GM19328 (cell line): ENCODE results near the gene SMOC2.

Experiments
- ATAC-seq: cut with Tn5 transposase; IDR thresholded peaks from one replicate; pipeline ENCODE4 v1.9.1; 2021; ENCODE audit warnings: mild to moderate bottlenecking, moderate library complexity; ENCODE audit not compliant: unreplicated experiment

The SMOC2 gene

DNA sequence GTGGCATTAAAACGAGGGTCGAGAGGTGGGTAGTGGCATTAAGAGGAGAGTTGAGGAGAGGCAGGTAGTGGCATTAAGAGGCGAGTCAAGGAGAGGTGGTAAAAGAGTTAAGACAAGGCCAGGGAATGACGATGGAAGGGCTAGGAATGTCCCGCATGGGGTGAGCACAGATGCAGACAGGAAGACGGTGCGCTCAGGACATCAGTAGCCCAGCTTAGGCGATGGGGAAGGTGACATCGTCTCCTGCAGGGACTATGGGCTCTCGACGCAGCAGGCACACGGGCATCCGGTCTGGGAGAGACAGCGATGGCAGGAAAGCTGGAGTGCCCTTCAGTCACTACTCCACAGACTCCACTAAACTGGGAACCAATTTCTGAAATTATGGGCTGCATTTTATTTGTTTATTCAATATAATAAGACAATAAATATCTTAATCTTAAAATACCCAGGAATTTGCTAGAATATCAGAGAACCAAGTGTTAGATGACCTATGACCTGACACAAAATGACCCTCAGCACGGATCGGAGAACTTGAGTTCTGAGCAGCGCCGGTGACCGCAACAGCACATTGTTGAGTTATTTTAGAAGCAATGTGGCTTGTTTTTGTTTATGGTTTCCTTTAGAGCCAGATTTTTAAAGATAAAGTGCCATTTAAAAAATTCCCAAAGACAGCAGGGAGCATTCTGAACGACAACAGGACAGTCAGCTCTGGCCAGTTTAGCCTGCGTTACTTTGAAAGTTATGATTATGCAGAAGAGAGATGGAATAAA lies 177.7 kb downstream of the SMOC2 start:
- ATAC-seq = no peak

DNA sequence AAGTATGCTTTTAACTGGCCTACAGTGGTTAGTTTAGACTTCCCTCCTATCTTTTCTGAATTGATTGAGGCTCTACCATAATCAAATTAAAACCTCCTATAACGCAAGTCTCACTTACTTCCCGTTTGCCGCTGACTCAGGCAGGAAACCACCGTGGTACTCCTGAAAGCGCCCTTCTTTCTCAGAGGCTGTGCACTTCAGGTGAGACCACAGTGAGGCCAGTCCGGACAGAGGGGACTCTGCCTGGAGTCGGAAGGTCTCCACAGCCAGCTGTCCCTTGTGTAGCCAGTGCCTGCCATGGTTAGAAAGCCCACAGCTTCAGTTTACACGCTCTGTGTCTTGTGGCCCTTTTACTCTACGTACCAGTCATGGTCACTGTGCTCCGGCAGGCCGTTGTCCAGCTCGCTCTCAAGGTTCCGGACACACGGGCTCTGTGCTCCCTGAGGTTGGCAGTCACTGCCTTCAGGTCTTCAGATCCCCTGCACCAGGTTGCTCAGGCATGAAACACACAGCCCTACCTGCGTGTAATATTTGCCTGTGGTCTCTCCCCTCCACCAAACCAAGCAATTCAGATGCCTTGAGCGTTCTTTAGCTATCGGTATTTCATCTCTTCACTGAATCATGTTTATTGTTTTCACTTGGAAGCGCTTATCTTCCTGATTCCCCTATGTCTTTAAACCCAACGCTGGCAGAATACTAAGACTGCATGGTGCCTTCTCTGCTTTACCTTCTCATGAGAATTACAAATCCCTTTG lies 178.8 kb downstream of the SMOC2 start:
- ATAC-seq = no peak

DNA sequence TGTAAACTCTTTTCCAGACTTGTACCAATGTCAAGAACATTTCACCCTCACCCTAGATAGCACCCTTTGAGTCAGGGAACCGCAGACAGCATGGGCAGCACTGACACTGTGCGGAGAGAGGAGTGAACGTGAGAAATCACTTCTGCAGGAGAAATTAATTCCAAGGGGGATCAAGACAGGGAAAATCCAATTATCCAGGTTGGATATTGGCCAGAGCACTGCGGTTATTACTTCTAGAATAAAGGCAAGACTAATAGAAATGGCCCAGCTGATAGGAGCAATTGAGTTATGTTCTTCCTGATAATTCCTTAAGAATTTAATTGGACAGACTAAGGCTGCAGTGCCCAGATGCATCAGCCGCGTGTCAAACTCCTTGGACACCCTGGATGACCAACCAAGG lies 179.6 kb downstream of the SMOC2 start:
- ATAC-seq = no peak

DNA sequence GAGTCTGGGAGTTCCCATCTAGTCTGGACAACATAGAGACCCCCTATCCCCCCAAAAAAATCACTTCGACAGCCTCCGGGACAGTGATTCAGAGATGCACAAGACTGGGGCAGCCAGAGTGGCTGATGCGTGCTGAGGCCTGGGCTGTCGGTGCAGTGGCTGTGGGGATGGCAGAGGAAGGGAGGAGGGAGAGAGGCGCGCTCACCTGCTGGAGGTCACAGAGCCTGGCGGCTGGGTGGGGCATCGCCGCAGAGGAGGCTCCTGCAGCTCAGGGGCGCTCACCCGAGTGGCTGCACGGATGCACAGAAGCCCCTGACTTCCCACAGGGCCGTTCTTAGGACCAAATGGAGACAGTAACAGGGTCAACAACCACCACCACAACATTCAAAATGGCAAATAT lies 182.8 kb downstream of the SMOC2 start:
- no peak for ATAC-seq

DNA sequence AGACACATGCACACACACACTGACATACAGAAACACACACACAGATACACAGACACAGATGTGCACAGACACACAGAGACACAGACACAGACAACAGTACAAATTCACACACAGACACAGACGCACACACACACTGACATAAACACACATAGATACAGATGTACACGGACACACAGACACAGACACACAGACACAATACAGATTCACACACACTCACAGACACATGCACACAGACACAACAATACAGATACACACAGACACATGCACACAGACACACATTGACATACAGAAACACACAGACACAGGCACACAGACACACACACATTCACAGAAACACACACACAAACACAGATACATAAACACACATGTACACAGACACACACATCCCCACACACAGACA lies 183.6 kb downstream of the SMOC2 start:
- ATAC-seq = no peak

DNA sequence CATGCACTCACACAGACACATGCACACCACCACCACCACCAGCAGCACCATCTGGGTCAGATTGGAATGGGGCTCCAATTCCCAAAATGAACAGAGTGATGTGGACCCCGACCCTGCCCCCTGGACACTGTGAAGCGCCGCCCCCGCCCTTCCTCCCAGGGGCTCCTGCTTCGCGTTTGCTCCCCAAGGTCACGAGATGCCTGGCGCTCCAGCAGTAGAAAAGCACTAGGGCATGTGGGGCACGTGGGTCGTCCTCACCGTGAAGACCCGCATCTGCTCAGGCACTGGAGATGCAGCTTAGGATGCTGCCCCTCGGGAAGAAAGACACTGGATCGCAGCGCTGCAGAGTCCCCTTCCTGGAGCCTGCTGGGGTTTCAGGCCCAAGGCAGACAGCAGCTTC lies 184.0 kb downstream of the SMOC2 start:
- ATAC-seq = no peak

DNA sequence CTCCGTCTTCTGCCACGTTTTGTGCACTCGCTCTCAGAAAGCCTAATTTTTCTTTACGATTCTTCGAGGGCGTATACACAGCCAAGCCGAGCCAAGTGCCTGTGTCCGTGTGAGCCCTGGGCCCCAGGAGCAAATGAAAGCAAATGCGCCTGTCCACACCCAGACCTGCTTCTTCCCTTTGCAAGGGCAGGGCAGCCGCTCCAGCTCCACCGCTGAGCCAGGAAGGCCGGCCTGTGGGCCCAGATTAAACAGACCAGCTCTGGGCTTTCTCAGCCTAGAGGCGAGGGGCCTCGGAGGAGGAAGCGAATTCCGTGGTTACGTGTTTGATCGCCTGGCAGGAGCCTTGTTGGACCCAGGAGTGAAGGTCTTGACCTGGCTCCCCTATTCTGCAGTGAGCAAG lies 184.6 kb downstream of the SMOC2 start:
- no peak for ATAC-seq

DNA sequence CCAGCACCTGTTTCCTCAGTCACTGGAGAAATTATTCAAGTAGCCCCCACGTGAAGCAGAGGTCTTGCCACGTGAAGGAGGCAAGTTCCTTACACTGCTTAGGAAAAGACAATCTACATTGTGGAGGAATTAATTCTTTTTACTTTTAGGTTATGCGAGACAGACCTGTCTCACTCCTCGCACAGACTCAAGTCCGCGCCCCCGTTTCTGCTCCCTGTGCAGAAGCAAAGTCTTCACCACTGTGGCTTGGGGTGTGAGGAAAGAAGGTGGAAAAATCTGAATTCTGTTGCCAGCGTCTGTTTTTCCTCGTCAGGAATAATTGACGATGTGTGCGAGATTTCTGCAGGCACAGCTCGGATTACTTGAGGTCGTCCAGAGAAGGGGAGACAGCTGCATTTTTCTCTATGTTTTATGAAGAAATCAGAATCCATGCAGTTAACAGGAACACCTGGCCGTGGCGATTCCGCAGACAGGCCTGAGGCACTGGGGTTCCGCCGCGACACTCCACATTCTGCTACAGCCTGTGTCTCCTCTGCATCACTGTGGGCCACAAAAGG lies 185.1 kb downstream of the SMOC2 start:
- no peak for ATAC-seq

DNA sequence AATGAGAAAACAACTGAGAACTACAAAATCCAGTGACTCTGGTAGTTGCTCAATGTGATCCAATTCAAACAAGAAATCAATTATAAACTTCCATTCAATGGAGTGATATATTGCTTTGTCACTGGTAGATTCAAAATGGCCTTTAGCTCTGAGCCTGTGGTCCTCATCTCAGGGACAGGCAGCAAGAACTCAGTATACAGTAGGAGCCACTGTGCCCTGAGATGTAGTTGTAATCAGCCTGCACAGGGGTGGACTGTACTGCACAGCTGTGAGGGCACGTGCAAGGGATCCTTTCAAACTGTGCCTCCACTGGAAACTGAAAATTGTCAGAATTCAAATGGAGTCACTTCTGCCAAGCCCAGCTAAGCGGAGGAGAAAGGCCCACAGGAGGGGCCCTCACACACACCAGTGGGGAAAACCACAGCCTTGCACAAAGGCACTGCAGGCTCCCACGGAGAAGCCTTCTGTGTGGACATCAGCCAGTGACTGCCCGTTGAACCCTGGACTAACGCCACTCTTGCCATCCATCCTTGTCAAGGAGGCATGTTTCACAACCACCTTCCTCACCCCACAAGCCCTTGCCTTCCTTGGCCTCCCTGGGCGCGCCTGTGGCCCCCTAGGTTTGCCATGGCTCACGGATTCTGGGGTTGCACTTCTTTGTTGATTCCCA lies 186.7 kb downstream of the SMOC2 start:
- no peak for ATAC-seq

DNA sequence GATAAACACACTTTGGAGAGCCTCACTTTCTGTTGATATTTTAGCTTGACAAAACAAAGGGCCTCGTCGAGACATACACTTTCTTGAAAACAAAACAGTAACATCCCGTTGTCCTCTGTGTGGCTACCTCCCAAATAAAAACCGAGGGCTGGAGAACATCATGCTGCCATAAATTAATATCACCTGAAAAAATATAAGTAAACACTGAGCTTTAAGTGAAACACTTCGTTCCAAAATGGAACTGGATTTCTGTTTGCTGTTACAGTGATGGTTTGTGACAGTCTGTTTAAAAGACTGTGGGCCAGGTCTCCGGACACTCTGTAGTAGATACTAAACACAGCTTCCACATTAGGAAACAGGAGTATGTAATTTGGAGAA lies 187.2 kb downstream of the SMOC2 start:
- ATAC-seq = no peak

DNA sequence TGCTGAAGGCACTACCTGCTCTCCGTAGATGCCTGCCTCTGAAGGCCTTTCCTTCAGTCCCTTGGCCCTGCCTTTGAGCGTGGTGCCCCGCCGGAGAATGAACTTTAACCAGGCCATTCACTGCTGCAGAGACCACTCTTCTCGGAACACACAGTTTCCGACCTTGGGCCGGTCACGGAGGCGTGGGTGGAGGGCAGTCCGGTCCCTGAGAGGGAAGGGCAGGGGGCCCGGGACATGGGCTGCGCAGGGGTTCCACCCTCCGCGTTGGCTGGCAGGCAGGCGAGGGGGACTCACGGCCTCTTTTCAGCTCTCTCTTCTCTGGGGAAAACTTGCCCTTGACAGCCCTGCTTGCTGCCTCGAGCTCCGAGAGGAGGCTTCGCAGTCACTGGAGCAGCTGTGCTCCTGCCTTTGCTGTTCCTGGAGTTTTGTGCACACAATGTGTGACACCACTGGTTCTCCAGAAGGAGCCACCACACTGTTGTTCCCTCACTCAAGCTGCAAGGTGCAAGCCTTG lies 187.8 kb downstream of the SMOC2 start:
- no peak for ATAC-seq

DNA sequence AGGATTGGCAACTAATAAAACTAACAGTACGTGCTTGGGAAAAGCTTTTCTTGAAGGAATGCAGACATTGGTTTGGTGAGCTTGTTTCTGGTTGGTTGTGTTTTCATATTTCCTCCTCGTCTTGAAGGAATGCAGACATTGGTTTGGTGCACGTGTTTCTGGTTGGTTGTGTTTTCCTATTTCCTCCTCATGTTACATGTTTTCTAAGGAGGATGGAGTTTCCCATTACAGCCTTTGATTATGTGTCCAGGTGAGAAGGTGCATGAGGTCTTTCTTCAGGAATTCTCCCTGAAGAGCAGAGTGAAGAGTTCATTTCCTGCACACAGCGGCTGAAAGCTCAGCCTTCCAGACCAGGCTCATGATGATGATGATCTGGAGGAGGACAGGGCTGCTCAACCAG lies 190.6 kb downstream of the SMOC2 start:
- no peak for ATAC-seq

DNA sequence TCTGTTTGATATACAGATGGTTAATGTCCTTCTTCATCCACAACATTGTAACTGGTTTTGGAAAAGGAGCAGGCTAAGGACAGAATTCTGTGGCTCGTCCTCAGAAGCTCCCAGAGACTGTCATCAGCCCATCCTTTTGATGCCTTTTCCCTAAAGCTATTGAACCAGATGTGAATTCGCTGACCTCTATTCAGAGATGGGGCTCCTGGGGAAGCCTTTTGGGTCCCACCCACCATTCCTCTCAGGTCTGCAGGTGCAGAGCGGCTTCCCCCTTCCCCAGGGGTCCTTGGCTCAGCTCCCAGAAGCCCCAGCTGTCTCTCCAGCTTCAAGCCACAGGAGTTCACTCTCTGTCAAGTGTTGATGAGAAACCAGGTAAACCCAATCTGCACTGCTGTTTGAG lies 191.7 kb downstream of the SMOC2 start:
- no peak for ATAC-seq

DNA sequence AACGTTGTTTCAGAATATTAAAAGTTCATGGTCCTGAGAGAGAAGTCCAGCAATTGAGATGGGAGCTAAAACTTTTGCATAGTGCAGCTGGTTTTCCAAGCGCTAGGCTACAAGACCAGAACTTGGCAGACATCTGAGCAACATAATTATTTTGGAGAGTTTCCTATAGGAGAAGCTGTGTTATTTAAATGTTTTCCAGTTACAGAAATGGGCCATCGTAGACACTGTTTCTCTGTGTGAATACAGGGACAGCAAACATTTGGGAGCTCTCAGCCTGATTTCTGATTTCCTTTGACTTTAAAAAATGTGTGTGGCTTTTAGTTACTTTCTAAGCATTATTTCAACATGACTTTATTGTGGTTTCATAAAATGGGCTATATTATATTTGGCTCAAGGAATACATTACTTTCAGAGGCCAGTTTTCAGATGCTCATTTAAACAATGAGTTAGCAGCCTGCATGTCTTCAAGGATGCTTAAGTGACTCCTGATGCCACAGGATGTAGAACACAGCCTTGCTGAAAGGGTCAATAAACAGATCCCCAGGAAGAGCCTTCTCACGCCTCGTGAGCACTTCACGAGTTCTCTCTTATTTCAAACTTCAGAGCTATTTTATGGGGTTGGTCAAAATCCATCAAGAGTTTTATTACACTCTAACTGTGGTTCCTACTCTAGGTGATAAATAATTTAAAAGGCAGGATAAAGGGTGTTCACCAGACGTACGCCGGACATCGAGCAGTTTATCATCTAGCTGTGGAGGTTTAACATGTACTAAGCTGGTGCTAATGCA lies 193.8 kb downstream of the SMOC2 start:
- no peak for ATAC-seq

DNA sequence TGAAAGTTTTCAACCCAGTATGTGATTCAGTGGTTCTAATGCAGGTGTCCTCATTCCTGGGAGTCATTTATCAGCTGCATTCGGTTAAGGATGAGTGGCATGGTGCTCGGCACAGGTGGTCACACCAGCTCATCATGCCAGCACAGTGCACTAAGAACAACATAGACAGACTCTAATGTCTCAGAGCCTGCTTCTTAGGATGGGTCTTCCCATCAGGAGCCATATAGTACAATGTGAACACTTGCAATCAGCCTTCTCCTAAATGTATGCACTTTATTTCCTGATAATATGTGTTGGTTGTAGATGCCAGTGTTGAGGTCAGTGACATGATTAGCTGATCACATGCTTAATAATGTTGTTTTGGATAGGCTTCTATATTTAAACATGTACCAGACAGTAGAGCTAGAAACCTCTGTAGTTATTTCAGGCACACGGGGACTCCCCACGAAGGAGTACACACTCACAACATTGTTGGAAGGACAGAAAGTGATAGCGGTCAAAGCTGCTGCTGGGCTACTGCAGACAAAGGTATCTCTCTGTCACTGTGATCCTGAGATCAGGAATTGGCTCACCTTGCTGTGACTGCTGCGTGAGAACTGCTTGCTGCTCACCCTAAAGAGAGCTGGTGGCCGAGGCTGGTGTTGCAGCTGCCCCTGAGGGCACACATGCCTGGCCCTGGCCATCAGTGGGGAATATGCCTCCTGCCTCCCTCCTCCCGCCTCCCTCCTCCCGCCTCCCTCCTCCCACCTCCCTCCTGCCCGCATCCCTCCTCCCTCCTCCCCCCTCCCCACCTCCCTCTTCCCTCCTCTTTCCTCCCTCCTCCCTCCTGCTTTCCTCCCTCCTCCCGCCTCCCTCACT lies 195.4 kb downstream of the SMOC2 start:
- no peak for ATAC-seq

DNA sequence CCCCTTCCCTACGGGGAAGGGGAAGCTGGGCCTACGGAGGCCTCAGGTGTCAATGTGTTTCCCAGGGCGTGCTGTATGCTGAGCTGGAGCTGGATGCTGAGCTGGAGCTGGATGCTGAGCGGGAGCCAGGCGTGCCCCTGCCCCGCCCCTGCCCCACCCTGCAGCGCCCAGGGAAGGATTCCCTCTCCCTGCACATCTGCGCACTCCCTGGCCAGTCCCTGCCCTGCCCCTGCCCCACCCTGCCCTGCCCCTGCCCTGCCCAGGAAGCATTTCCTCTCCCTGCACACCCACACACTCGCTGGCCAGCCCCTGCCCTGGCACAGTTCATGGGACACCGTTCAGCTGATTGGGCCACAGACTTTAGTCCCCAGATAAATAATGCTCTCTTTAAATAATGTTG lies 196.8 kb downstream of the SMOC2 start:
- ATAC-seq = no peak

DNA sequence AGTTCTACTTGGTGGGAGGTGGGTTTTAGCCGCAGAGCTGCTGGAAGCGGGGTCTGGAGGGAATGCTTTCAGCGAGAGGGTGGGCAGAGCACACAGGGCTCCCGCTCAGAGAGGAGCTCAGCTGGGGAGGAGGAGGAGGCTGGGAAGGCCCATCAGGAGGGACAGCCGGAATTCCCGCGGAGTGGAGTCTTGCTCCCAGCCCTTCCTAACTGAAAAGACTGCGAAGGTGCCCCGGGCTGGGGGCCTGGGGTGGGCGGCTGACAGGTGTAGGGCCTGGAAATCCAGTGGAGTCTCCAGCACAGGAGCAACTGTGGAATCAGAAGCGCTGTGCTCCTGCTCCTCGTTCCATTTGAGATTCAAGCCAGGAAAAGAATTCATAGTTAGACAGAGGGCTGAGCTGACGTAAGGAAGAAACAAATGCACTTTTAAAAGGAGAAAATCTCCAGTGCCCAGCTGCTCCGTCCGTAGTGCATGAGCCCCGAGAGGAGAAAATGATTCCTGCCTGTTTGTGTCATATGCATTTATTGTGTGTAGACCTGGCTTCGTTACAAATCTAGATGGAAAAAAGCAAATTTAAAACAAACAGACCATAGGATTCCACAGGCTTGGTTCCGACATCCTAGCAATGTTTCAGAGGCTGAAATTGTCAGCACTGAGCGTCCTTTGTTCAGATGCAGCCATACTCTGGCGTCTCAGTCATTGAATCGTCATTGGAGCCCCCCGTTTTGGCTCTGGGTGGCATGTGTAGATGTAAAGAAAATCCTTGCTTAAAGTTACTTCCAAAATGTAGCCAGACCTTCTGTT lies 197.7 kb downstream of the SMOC2 start:
- no peak for ATAC-seq

DNA sequence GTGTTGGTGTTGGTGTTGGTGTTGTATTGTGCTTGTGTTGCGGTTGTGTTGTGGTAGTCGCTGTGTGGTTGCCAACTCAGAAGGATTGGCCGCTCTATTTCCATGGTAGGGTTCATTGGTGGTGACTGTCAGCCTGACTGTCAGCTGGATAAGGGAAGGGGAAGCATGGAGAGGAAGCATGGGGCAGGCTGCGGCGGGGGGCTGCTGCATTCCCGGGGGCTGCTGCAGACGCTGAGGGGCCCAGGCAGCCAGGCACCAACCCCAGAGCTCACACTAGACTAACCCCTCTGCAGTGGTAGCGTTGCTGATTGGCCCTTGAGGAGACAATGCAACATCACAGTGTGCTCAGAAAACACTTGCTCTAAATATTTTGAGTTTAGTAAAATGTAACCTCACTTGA lies 199.2 kb downstream of the SMOC2 start:
- ATAC-seq = no peak

DNA sequence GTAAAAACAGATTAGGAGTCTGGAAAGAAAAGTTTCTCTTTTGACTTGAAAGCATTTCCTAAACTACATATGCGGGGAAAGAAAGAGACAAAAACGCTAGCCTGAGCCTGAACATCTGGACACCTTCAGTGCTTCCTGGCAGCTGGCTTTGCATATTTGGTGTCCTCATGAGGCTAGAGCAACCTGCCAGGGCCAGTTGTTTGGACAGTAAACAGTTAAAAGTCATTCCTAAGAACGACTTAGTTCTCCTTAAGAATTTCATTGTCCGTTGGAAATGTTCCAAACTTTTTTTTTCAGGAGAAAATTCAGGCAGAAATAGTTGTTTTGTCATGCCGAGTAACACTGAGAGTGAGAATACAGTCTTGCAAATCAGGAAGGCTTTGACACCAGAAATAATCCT lies 199.8 kb downstream of the SMOC2 start:
- ATAC-seq = no peak
